ENCODE measurements around the gene ILK.

ILK gene

DNA sequence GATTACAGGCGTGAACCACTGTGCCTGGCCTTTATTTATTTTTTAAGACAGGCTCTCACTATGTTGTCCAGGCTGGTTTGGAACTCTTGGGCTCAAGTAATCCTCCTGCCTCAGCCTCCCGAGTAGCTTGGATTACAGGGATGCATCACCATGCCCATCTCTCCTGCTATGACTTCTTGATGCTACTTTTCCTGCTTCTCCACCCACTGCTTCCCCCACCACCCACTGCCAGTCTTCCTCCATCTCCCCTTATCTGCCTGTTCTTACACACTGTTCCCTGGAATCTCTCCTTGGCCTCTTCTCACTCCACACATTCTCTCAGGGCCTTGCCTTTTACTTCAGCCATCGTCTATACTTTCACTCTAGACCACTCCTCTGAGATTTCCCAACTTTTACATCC, 32.9 kb downstream of the ILK start:
- DNase-seq (ENCODE audit: low read depth): no peak

DNA sequence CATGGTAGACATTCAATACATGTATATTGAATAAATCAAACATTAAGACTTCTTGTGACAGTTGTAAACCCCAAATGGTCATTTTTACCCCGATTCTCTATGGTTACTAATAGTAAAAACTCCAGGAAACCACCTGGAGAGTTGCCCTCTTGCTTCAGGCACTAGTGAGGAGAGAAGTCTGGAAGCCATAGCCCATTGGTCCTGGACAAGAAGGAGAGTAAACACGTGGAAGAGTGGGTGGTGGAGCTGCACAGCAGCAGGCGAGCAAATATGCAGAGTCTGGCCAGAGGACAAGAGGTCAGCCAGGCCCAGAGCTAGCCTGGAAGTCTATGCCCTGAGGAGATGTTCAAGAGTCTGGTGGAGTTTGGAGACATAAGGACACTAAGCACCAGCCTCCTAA, 34.3 kb downstream of the ILK start:
- DNase-seq (ENCODE audit: low read depth): no peak

DNA sequence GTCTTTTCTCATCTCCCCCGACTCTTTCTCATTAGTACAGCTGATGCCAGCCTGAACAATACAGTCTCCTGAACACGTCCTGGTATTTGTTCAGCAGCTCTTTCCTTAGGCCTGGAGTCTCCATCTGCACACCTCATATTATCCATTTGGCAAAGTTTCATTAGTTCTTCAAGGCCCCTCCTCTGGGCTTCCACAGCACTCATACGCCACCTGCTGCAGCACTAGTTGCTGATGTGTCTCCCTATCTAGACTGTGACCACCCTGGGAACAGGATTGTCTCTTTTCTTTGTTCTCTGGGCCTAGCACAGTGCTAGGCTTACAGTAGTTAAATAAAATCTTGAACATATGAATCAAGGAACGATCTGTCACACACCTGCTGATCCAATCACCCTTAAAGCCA, 34.9 kb downstream of the ILK start:
- no peak for DNase-seq (ENCODE audit: low read depth)

DNA sequence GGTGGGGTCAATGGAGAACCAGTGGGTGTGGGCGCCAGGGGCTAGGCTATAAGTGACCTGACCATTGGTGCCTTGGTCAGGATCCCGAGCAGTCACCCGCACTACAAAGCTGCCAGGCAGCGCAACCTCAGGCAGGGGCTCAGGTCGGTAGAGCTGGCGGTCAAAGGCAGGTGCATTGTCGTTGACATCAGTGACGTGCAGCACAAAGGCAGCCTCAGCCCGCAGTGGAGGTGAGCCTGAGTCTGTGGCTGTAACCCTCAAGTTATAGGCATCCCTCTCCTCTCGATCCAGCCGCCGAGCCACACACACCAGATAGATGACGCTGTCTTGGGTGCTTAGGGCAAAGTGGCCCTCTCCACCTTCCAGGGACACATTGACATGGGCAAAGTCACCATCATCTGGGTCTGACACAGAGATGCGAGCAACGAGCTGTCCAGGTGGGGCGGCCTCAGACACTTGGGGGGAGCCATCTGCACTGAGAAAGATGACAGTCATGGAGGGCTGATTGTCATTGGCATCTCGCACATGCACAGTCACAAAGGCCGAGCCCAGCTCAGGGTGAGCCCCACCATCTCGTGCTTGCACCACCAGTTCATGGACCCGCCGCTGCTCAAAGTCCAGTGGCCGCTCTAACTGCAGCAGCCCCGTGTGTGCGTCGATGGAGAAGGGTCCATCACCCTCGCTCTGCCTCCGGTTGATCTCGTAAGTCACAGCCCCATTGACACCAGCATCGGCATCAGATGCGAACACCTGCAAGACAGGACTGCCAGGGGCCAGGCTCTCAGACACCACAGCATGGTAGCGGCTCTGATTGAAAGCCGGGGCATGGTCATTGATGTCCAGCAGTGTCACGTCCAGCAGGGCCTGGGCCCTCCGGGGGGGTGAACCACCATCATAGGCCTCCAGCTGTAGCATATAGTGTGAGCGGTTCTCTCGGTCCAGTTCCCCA, 36.7 kb downstream of the ILK start:
- DNase-seq (ENCODE audit: low read depth): no peak

DNA sequence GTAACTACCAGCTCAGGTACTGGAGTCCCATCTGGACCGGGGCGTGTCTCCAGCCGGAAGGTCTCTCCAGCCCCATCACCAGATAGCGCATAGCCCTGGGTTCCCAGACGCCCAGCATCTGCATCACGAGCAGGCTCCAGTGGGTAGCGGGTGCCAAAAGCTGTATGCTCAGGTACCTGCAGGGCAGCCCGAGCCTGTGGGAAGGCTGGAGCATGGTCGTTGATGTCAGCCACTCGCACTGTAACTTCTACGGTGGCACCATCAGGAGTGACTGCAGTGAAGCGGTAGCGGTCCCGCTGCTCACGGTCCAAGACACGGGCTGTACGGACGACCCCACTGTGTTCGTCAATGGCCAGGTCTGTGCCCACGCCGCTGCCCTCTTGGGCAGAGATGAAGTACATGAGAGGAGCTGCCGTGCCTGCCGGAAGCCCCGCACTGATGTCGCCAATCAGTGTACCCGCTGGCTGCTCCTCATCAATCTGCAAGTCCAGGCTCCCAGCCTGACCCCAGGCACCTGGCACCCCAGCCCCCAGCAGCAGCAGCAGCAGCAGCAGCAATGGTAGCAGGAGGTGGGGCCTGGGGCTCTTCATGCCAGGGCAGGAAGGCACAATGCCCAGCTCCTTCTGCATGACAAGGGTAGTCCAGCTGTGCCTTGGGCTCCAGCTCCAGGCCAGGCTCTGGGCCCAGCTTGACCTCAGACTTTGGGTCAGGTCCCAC, 37.6 kb downstream of the ILK start:
- DNase-seq (ENCODE audit: low read depth): no peak

DNA sequence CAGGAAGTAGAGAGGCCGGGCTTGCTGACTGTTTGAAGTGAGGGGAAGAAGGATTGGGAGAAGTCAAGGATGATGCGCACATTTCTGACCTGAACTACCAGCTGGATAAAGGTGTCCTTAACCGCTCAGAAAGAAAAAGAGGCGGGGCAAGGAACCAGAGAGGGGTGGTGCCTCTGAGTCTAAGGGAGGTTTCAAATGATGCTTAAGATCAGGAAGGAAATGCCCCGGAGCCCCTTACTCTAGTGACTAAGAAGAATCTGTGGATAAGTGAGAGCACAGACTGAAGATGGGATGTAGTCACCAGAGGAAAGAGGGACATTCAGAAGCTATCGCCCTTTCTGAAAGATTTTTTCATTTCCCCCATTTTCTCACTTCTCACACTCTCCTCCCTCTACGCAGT, 39.4 kb downstream of the ILK start:
- DNase-seq (ENCODE audit: low read depth): no peak

DNA sequence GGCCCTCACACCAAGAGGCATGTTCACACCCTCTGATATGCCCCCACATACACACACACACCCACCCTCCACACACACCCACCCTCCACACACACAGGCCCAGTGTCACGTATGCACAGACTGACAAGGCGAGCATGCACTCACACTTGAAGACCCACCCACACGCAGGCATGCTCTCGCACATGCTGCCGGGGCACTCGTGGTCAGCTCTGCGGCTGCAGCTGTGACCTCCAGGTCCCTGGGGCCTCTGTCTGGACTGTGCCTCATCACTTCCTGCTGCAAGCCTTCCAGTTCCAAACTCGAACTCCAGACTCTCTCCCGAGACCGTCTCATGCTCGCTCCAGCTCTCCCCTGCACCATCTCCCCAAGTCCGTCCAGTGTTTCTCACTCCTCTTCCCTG, 42.5 kb downstream of the ILK start:
- no peak for DNase-seq (ENCODE audit: low read depth)

DNA sequence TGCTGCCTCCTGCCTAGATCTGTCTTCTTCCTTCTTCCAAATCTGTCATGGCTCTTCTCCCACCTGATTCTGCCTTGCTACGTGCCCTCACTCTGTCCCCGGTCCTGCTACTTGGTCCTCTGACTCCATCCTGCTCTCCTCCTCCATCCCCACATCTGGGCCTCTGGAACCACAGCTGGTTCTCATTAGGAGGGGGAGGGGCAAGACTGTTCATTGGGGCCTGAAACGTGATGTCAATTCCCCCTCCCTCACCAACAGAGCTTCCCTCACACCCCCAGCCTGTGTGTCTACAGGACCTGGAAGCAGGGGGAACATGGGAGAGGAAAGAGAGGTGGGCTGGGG, 43.0 kb downstream of the ILK start:
- DNase-seq (ENCODE audit: low read depth): no peak

DNA sequence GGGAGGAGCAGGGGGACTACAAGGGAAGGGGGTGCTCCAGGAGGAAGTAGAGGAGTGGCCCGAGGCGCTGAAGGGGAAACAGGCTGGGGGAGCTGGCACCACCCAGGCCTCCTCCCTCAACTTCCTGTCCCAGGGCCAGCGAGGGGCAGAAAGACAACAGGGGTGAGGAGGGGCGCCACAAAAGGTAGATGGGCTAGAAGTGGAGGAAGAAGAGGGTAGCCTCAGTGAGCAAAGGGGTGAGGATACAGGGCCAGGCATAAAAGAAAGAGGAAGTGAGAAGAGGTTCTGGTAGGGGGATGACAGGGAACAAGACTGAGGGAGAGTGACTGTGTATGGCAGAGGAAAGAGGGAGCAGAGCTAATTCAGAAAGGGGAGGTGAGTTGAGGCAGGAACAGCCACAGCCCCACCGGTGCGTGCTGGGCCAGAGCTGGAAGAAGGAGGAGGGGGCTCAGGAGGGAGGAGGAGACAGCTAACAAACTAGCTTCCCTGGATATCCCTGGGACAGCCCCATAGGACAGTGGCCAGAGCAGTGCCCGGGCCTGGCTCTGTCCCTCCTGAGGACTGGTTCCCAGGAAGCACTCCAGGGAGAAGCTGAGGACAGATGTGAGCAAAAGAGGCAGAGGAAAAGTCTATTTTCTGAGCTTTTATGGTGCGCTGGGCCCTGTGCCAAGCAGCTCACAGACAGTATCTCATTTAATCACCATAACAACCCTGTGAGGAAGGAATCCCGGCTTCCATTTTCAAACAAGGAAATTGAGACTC, 43.5 kb downstream of the ILK start:
- no peak for DNase-seq (ENCODE audit: low read depth)

DNA sequence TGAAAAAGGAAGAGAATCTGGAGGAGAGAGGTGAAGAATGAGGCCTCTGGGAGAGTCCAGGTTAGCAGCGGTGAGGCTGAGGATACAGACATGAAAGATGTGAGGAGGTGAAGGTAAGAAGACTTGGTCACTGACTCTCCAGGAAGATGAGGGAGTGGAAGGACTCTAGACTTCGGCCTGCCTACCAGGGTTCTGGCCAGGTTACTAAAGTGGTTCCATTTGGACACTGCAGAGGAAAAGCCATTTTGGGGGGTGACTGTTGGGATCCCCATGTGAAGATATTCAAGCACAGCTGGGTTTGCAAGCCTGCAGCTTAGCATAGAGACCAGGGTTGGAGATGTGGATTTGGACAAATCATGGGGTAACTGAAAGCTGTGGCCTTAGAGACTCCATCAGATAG, 44.3 kb downstream of the ILK start:
- no peak for DNase-seq (ENCODE audit: low read depth)

DNA sequence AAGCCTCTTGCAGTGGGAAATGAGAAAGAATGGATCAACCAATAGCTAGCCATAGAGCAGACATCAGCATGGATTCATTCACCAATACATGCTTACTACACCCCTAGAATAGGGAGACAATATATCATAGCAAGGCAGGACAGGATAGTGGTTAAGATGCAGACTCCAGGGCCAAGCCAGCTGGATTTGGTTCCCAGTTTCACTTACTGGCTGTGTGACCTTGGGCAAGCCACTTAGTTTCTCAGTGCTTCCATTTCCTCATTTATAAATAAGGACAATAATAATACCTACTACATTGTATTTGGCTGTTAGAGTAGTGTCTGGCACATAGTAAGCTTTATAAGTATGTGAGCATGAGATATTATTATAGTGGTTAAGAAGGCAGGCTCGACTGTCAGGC, 44.9 kb downstream of the ILK start:
- DNase-seq (ENCODE audit: low read depth): no peak

DNA sequence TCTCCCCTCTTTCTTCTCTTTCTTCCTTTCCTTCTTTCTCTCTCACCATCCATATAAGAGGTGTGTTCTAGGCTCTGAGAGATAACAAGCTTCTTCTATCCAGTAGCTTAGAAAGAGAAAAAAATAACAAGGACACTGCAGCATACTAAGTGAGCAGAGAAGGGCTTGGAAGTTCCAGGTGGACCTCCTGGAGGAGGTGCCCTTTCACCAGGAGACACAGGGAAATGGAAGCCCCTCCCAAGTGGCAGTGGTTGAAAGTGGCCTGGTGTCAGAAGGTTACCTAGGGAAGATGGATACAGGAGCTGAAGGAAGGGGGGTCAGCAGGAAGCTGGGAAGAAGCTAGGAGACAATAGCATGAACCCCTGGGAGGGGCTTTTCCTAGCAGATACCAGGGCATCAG, 46.5 kb downstream of the ILK start:
- DNase-seq (ENCODE audit: low read depth): no peak

DNA sequence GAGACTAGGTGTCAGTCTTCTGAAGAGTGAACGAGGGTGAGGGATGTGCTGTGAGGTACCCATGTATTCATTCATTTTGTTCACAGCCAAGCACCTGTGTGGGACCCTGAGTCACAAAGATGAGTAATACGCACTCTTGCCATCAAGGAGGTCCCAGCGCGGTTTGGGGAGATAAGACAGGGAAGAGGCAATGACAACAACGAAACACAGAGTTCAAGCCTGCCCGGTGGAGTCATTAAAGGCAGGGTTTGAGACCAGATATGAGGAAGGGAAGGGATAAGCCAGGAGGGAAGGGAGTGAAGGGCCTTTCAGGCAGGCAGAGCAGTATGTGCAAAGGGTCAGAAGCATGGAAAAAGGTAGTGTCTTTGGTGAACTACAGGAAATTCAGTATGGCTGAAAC, 47.4 kb downstream of the ILK start:
- no peak for DNase-seq (ENCODE audit: low read depth)

DNA sequence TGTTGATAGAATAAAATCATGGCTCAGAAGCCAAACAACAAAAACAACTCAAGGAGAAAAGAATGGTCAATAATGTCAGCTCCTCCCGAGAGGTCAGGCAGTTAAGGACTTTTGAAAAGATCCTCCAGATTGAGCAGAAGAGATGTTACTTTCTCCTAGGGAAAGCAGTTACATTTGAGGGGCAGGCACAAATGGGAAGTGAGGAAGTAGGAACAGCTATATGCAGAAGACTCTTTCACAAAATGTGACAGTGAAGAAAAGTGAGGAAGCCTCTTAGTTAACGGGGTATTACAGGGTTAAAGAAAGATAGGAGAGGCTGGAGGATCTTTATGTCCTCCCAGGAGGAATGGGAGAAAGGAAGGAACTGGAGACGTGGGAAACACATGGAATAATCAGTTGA, 48.6 kb downstream of the ILK start:
- DNase-seq (ENCODE audit: low read depth): no peak

DNA sequence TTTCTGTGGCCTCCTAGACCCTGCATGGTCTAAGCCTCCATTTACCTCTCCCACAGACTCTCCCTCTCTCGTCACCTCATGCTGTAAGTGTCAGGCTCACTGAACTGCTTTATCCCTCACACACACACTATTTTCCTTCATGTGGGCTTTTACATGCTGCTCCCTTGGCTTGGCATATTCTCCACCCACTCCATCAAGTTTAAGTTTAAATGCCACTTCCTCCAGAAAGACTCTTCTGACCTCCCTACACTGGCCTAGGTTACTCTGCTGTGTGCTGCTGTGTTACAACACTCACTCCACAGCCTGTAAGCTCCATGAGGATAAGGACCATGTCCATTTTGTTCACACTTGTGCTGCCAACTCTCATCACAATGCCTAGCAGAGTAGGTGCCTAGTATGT, 49.5 kb downstream of the ILK start:
- no peak for DNase-seq (ENCODE audit: low read depth)

DNA sequence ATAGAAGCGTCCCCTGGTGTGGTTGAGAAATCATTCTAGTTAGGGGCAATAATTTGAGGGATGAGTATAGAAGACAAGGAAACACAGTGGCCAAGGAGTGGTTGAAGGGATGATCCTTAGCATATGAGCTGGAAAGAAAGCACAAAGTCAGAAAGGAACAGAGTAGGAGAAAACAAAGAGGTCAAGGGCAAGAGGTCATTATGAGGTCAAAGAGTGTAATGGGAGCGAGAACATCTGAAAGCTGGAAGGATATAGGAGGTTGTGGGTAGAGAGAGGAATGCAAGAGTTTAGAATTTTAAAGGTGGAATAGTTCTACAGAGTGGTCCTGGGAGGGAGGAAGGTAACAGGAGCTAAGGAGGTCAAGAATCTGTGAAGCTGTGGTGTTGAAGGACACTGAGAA, 50.1 kb downstream of the ILK start:
- no peak for DNase-seq (ENCODE audit: low read depth)

DNA sequence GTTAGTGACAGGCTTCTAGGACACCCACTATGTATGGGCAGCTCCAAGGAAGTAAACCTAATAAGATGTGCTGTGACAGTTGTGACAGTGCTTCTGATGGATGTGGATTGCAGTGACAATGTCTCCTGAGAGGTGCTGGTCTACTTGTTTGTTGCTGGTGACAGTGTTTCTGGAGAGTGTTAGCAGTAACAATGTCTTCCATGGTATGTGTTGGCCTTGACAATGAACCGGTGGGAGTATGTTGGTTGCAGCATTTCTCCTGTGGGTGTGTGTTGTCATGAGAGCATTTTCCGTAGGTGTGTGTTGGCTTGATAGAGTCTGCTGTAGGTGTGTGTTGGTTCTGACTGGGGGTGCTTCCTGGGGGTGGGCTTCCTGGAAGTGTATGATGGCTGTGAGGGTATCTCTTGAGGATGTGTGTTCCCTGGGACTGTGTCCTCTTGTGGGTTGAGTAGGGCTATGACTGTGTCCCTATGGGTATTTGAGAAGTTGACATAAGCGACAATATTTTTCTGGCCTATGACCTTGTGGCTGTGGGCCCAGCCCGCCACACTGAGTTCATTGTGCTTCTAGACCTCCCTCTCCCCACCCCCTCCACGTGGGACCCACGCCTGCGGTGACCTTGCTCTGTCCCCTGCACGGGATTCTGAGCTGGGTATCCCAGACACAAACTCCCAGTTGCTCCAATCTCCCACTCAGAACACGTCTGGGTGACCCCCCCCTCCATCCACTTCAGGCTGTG, 50.9 kb downstream of the ILK start:
- DNase-seq (ENCODE audit: low read depth): no peak

DNA sequence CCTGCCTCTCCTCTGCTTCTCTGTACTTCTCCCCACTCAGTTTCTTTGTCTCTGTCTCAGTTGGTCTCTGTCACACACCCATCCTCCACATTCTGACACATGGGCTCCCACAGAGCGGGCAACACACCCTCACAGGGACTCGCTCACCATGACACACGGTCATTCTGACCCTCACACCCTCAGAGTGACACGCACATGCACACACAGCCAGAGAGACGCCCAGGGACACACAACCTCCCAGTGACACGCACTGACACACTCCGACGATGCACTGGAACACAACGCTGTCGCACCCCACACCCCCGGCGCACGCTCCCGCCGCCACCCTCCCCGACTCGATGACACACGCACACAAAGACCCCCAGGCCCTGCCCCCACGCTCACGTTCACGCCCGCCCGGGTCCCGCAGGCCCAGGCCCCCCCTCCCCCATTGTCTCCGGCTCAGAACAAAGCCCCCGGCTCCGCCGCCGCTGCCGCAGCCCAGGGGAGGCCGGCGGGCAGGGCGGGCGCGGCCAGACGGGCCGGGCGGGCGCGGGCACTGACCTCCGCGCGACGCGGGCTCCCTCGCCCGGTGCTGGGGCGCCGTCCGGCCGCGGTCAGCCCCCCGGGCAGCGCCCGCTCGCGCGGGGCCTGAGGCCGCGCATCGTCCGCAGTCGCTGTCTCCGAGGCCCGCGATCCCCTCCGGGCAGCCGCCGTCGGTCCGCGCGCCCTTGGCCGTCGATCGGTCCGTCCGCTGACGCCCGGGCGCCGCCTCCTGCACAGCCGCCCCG, 51.6 kb downstream of the ILK start:
- DNase-seq (ENCODE audit: low read depth): no peak

DNA sequence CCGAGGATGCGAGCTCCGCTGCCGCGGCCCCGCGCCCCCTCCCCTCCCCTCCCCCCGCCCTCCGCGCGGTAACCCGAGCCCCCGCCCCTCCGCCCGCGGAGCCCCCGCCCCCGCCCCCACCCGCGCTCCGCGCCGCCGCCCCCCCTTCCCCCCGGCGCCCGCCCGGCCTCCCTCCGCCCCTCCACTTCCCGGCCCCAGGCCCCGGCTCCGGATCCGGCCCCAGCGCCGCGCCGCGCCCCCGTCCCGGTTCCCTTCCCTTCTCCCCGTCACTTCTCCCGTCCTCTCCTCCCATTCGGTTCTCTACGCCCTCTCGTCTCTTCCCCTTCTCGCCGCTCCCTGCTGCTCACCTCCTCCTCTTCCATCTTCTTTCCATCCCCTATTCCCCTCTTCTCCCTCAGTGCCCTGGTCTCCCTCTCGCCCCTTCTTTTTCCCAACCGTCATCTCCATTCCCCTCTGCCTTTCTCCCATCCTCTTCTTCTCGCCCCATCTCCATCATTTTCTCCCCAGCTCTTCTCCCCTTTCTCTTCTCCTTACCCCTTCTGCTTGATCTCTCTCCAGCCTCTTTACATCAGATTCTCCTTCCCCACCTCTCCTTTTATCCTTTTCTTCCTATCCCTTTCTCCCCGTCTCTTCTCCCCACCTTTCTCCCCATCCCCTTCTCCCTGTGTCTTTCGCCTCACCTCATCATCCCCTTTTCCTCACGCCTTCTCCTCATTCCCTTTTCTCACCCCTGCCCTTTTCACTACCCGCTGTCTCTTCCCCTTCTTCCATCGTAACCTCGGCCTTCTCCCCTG, 52.4 kb downstream of the ILK start, which contains the start of gene DCHS1:
TSS of gene DCHS1 (minus strand) at position 20 of the 794 bp plus-strand sequence. CDS start 14,196 bp downstream, outside the sequence.
- DNase-seq (ENCODE audit: low read depth): peak; percentile 19

DNA sequence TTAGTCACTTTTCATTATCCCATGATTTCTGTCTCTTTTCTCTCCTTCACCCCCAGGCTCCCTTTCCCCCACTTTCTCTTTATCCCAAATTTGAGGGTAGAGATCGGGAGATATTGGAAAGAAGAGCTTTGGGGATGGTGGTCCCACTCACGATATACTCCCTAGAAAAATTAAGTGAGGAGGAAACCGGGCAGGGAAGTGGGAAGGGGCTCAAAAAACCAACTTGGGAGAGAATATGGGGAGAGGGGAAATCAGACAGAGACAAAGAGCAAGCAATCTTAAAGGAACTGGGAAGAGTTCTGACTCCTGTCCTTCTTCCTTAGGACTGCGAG, 53.0 kb downstream of the ILK start:
- DNase-seq (ENCODE audit: low read depth): no peak

Data from T follicular helper cell (primary cell).